Neural cell (in vitro differentiated cells): ENCODE measurements around the gene PRKCA. TPM values are rescaled to one million over a fixed set of nuclear protein-coding genes. Genes with fewer than 3 reads are reported as not detected.

Experiments
- H2AFZ ChIP-seq: fragments of 200-600, 300-800 bp; sonication (generic), shearing (Covaris generic); 2 replicates; pipeline ENCODE4 v1.6.0; 2014; ENCODE audit warnings: low read depth, mild to moderate bottlenecking, antibody characterized with exemption, low read length, moderate library complexity
- H3F3A ChIP-seq: fragments of 200-600 bp; shearing (Covaris generic); 2 replicates; pipeline ENCODE4 v1.6.1; 2016; ENCODE audit warnings: mild to moderate bottlenecking, moderate library complexity, mixed read lengths, antibody characterized with exemption, low read length; ENCODE audit not compliant: insufficient read depth, poor library complexity, severe bottlenecking
- H3K27ac ChIP-seq: fragments of 200-600, 300-800 bp; sonication (generic), shearing (Covaris generic); 2 replicates; pipeline ENCODE4 v1.5.1; 2014; ENCODE audit warnings: mild to moderate bottlenecking, low read length, moderate library complexity
- H3K27me3 ChIP-seq: fragments of 300-800, 200-600 bp; sonication (generic), shearing (Covaris generic); 2 replicates; pipeline ENCODE4 v1.6.0; 2014; ENCODE audit warnings: mild to moderate bottlenecking, low read depth, low read length, moderate library complexity; ENCODE audit not compliant: insufficient read depth
- H3K36me3 ChIP-seq: fragments of 300-800, 200-600 bp; sonication (generic), shearing (Covaris generic); 2 replicates; pipeline ENCODE4 v1.5.1; 2014; ENCODE audit warnings: mild to moderate bottlenecking, antibody characterized with exemption, low read length, moderate library complexity; ENCODE audit not compliant: insufficient read depth
- H3K4me2 ChIP-seq: fragments of 300-800, 200-600 bp; sonication (generic), shearing (Covaris generic); 2 replicates; pipeline ENCODE4 v1.6.0; 2014; ENCODE audit warnings: mild to moderate bottlenecking, low read length
- H3K4me3 ChIP-seq: fragments of 300-800, 200-600 bp; sonication (generic), shearing (Covaris generic); 2 replicates; pipeline ENCODE4 v1.5.1; 2014; ENCODE audit warnings: mild to moderate bottlenecking, low read length, moderate library complexity
- H3K79me2 ChIP-seq: fragments of 200-600 bp; shearing (Covaris generic); replicated peaks from 2 replicates; pipeline ENCODE4 v1.6.0; 2014; ENCODE audit warnings: mild to moderate bottlenecking, low read length, moderate library complexity; ENCODE audit not compliant: insufficient read depth
- H3K9ac ChIP-seq: fragments of 300-800, 200-600 bp; sonication (generic), shearing (Covaris generic); 2 replicates; pipeline ENCODE4 v1.6.1; 2016; ENCODE audit warnings: mild to moderate bottlenecking, low read length, mixed read lengths
- H3K9me2 ChIP-seq: fragments of 200-600 bp; shearing (Covaris generic); 2 replicates; pipeline ENCODE4 v1.6.1; 2016; ENCODE audit warnings: mild to moderate bottlenecking, low read length, mixed read lengths; ENCODE audit not compliant: insufficient read depth
- H3K9me3 ChIP-seq: fragments of 200-600, 300-800 bp; sonication (generic), shearing (Covaris generic); 2 replicates; pipeline ENCODE4 v1.6.1; 2016; ENCODE audit warnings: mild to moderate bottlenecking, mixed run types, low read length, moderate library complexity, mixed read lengths
- H4K20me1 ChIP-seq: fragments of 200-600 bp; shearing (Covaris generic); 2 replicates; pipeline ENCODE4 v1.6.1; 2016; ENCODE audit warnings: mild to moderate bottlenecking, mixed run types; ENCODE audit not compliant: insufficient read depth
- CTCF ChIP-seq: fragments of 450-650 bp; IDR thresholded peaks from 2 replicates; pipeline ENCODE4 v1.5.1; 2014; ENCODE audit warnings: antibody characterized with exemption, mild to moderate bottlenecking, moderate library complexity; ENCODE audit not compliant: poor library complexity, severe bottlenecking
- EP300 ChIP-seq: fragments of 450-650 bp; conservative IDR thresholded peaks from 2 replicates; pipeline ENCODE4 v1.6.1; 2014; ENCODE audit warnings: antibody characterized with exemption, mild to moderate bottlenecking, moderate library complexity; ENCODE audit not compliant: poor library complexity, severe bottlenecking
- EZH2 ChIP-seq: fragments of 200-600, 300-800 bp; shearing (Covaris generic), sonication (generic); IDR thresholded peaks from 2 replicates; pipeline ENCODE4 v1.6.1; 2014; ENCODE audit warnings: antibody characterized with exemption, low read length, borderline replicate concordance, mild to moderate bottlenecking; ENCODE audit not compliant: insufficient read depth, poor library complexity, severe bottlenecking
- MXI1 ChIP-seq: fragments of 450-650 bp; conservative IDR thresholded peaks from 2 replicates; pipeline ENCODE4 v1.6.1; 2014; ENCODE audit warnings: antibody characterized with exemption, mild to moderate bottlenecking; ENCODE audit not compliant: poor library complexity, severe bottlenecking
- POLR2AphosphoS5 ChIP-seq: IDR thresholded peaks from 2 replicates; pipeline ENCODE4 v1.6.1; 2012
- RAD21 ChIP-seq: fragments of 450-650 bp; conservative IDR thresholded peaks from 2 replicates; pipeline ENCODE4 v1.6.1; 2014; ENCODE audit warnings: antibody characterized with exemption, mild to moderate bottlenecking, moderate library complexity
- REST ChIP-seq: IDR thresholded peaks from 2 replicates; pipeline ENCODE4 v1.6.1; 2012; ENCODE audit warnings: borderline replicate concordance
- SMC3 ChIP-seq: fragments of 450-650 bp; conservative IDR thresholded peaks from 2 replicates; pipeline ENCODE4 v1.6.1; 2014; ENCODE audit warnings: antibody characterized with exemption, mild to moderate bottlenecking, moderate library complexity; ENCODE audit not compliant: poor library complexity
- TAF1 ChIP-seq: IDR thresholded peaks from 2 replicates; pipeline ENCODE4 v1.6.1; 2012; ENCODE audit warnings: low read depth
- polyA plus RNA-seq: library from polyadenylated mRNA; depleted of rRNA; stranded (reverse); fragments of >200 nt; gene quantifications from 2 replicates; pipeline ENCODE4 v1.2.3, GENCODE V29; 2014

The PRKCA gene
- polyA plus RNA-seq, 1 donor from 2014 or later: 5.9 TPM

GRCh38 chr17:66725956-66726355, 423.5 kb downstream of the PRKCA start:
- Histone ChIP-seq H3K4me2 (no peak overlapping the region), H3K36me3 (no peaks in the 10 kb centered on the region), H3K9ac (no peak overlapping the region), H3K27me3 (no peaks in the 10 kb centered on the region), H3F3A (no peaks in the 10 kb centered on the region), H3K9me3 (no peaks in the 10 kb centered on the region), H2AFZ (no peak overlapping the region), H3K9me2 (no peaks in the 10 kb centered on the region), H3K4me3 (no peak overlapping the region), H3K79me2 (no peaks in the 10 kb centered on the region), H4K20me1 (no peaks in the 10 kb centered on the region), H3K27ac (no peak overlapping the region)
- TF ChIP-seq CTCF (no peak), REST (no peak), RAD21 (no peak)

- no peaks in the 10 kb centered on the region for H4K20me1 ChIP-seq
- no peaks in the 10 kb centered on the region for H3K9me2 ChIP-seq
- no peaks in the 10 kb centered on the region for H3K36me3 ChIP-seq
- H3K79me2 ChIP-seq: no peaks in the 10 kb centered on the region
- H3K9ac ChIP-seq: no peak overlapping the region
- no peak overlapping the region for H2AFZ ChIP-seq
- no peak overlapping the region for H3K4me3 ChIP-seq
- no peak overlapping the region for H3K27ac ChIP-seq
- no peaks in the 10 kb centered on the region for H3F3A ChIP-seq
- no peak for TF ChIP-seq TAF1
- no peak for TF ChIP-seq REST
- TF ChIP-seq EP300: no peak
- no peak for TF ChIP-seq CTCF
- TF ChIP-seq EZH2: no peak
- TF ChIP-seq SMC3: no peak
- TF ChIP-seq POLR2AphosphoS5: no peak
- TF ChIP-seq MXI1: no peak
- no peak for TF ChIP-seq RAD21
- no peaks in the 10 kb centered on the region for H3K9me3 ChIP-seq
- H3K27me3 ChIP-seq: no peaks in the 10 kb centered on the region
- no peak overlapping the region for H3K4me2 ChIP-seq
These were observed 424.0 kb downstream of the PRKCA start for GRCh38 chr17:66726371-66726770.
